A549 (cell line): ENCODE results near the gene ZFAND6. TPM values are rescaled to one million over a fixed set of nuclear protein-coding genes. Genes with fewer than 3 reads are reported as not detected.
"Not testable (repeated sequence)": the region's sequence is repeated elsewhere in the genome, so short reads cannot be mapped to it uniquely, and the experiment has no call there.

Experiments used
- ATAC-seq, 2 experiments: fragments of 200-7000 bp in 1 of 2; fragments of >200 bp in 1 of 2; cut with Nextera tagmentation in 1 of 2; cut with Tn5 transposase in 1 of 2; 3 replicates each; pipeline versions ENCODE4 v1.8.0 to v1.9.1; 2018 to 2020; ENCODE audit warnings: mild to moderate bottlenecking in 1 of 2, moderate library complexity in 1 of 2
- CTCF ChIA-PET: fragments of 300-600 bp; sonication (Branson Sonifier 250); formaldehyde crosslinking; extraction: SDS; loops from one replicate; lab custom pipeline; 2021; ENCODE audit warnings: antibody characterized with exemption, inconsistent platforms; lab: Yijun Ruan, JAX
- POLR2A ChIA-PET: fragments of 350-600 bp; formaldehyde crosslinking; extraction: SDS; loops from one replicate; lab custom pipeline; 2021; ENCODE audit warnings: antibody characterized with exemption, inconsistent platforms; lab: Yijun Ruan, JAX
- DNase-seq, 2 experiments: peaks; one replicate each; pipeline versions ENCODE4 v3.0.0 to v3.0.0-alpha.2; 2011 to 2016; ENCODE audit warnings: low read depth in 1 of 2, low spot score in 1 of 2
- FAIRE-seq: peaks from 2 replicates; lab custom pipeline; 2011; peaks lifted over from hg19 to GRCh38; lab: Jason Lieb, UNC
- H3K27ac ChIP-seq, 2 experiments: fragments of >200 bp; sonication (Bioruptor Twin); formaldehyde crosslinking; 3 replicates each; pipeline ENCODE4 v1.5.1; 2016 to 2017
- H3K4me1 ChIP-seq: fragments of >200 bp; sonication (Bioruptor Twin); formaldehyde crosslinking; 3 replicates; pipeline ENCODE4 v1.6.1; 2016
- H3K4me2 ChIP-seq: fragments of >200 bp; sonication (Bioruptor Twin); formaldehyde crosslinking; 3 replicates; pipeline ENCODE4 v1.6.1; 2016
- H3K4me3 ChIP-seq: fragments of >200 bp; sonication (Bioruptor Twin); formaldehyde crosslinking; 3 replicates; pipeline ENCODE4 v1.5.1; 2016
- H3K9me3 ChIP-seq: fragments of >200 bp; sonication (Bioruptor Twin); formaldehyde crosslinking; 3 replicates; pipeline ENCODE4 v1.6.1; 2016
- BHLHE40 ChIP-seq: IDR thresholded peaks from 2 replicates; pipeline ENCODE4 v1.6.1; 2012; ENCODE audit warnings: low read depth, low read length, inconsistent platforms
- CBX2 ChIP-seq: fragments of 200-600 bp; sonication (generic); IDR thresholded peaks from 2 replicates; pipeline ENCODE4 v1.6.1; 2016; ENCODE audit warnings: low read depth, mild to moderate bottlenecking, borderline replicate concordance
- CEBPB ChIP-seq, 2 experiments: fragments of >200 bp in 1 of 2; sonication (Bioruptor Twin) in 1 of 2; formaldehyde crosslinking in 1 of 2; IDR thresholded peaks; 2 replicates each; pipeline ENCODE4 v1.6.1; 2012 to 2016
- CHD2 ChIP-seq: fragments of 150-350 bp; IDR thresholded peaks from 2 replicates; pipeline ENCODE4 v1.6.1; 2014; ENCODE audit warnings: low read length; ENCODE audit not compliant: partially characterized antibody
- CHD4 ChIP-seq: fragments of 200-600 bp; sonication (generic); IDR thresholded peaks from 2 replicates; pipeline ENCODE4 v1.6.1; 2016; ENCODE audit warnings: antibody characterized with exemption, mild to moderate bottlenecking, borderline replicate concordance
- EHMT2 ChIP-seq: fragments of 200-600 bp; sonication (generic); IDR thresholded peaks from 2 replicates; pipeline ENCODE4 v1.6.1; 2016; ENCODE audit warnings: antibody characterized with exemption, low read depth, mild to moderate bottlenecking, moderate library complexity
- ESRRA ChIP-seq: fragments of 150-350 bp; IDR thresholded peaks from 2 replicates; pipeline ENCODE4 v1.6.1; 2014; ENCODE audit warnings: mild to moderate bottlenecking, low read length, borderline replicate concordance
- FOSL2 ChIP-seq, 2 experiments: fragments of 450-650 bp in 1 of 2; fragments of >200 bp in 1 of 2; sonication (Bioruptor Twin) in 1 of 2; formaldehyde crosslinking; IDR thresholded peaks; 2 replicates each; pipeline versions ENCODE4 v1.5.0 to v1.6.1; 2016 to 2020; ENCODE audit warnings: mild to moderate bottlenecking in 1 of 2, moderate library complexity in 1 of 2
- JUN ChIP-seq, 2 experiments: fragments of >200 bp; sonication (Bioruptor Twin); formaldehyde crosslinking; IDR thresholded peaks; 2 replicates in 1 of 2; 3 replicates in 1 of 2; pipeline ENCODE4 v1.6.1; 2016 to 2017
- MAX ChIP-seq: IDR thresholded peaks from 2 replicates; pipeline ENCODE4 v1.6.1; 2012
- MYC ChIP-seq: IDR thresholded peaks from 2 replicates; pipeline ENCODE4 v1.6.1; 2012; ENCODE audit warnings: mild to moderate bottlenecking, inconsistent platforms, low read length, improper control_type of control experiment, borderline replicate concordance
- NFE2L2 ChIP-seq: fragments of 150-350 bp; conservative IDR thresholded peaks from 2 replicates; pipeline ENCODE4 v1.6.1; 2014; ENCODE audit warnings: low read length
- NPAS2 ChIP-seq: fragments of 250-450 bp; sonication (Bioruptor Pico); IDR thresholded peaks from 2 replicates; pipeline ENCODE4 v1.8.0; 2022; ENCODE audit warnings: mild to moderate bottlenecking, moderate library complexity, borderline replicate concordance
- NR3C1 ChIP-seq: fragments of >200 bp; sonication (Bioruptor Twin); formaldehyde crosslinking; IDR thresholded peaks from 3 replicates; pipeline ENCODE4 v1.6.1; 2017
- RAD21 ChIP-seq, 2 experiments: fragments of >200 bp in 1 of 2; sonication (Bioruptor Twin) in 1 of 2; formaldehyde crosslinking in 1 of 2; IDR thresholded peaks in 1 of 2; conservative IDR thresholded peaks in 1 of 2; 2 replicates in 1 of 2; 3 replicates in 1 of 2; pipeline ENCODE4 v1.6.1; 2012 to 2018; ENCODE audit warnings: inconsistent platforms in 1 of 2
- RARB ChIP-seq: fragments of 250-450 bp; sonication (Bioruptor Pico); IDR thresholded peaks from 2 replicates; pipeline ENCODE4 v1.8.0; 2021; ENCODE audit warnings: mild to moderate bottlenecking, moderate library complexity
- TFCP2L1 ChIP-seq: fragments of 250-450 bp; sonication (Bioruptor Pico); IDR thresholded peaks from 2 replicates; pipeline ENCODE4 v1.5.0; 2021; ENCODE audit warnings: mild to moderate bottlenecking
- ZC3H11A ChIP-seq: fragments of 450-650 bp; IDR thresholded peaks from 2 replicates; pipeline ENCODE4 v1.6.1; 2014; ENCODE audit warnings: antibody characterized with exemption, mild to moderate bottlenecking
- ZFP36 ChIP-seq: fragments of 450-650 bp; IDR thresholded peaks from 2 replicates; pipeline ENCODE4 v1.6.1; 2014; ENCODE audit warnings: borderline replicate concordance; ENCODE audit not compliant: partially characterized antibody
- ZNF302 ChIP-seq: fragments of 250-450 bp; sonication (Bioruptor Pico); IDR thresholded peaks from 2 replicates; pipeline ENCODE4 v1.9.0; 2021; ENCODE audit warnings: inconsistent platforms, mild to moderate bottlenecking, moderate library complexity
- WGBS: methylation state at CpG from one replicate; pipeline ENCODE4 v1.1.6; 2017; ENCODE audit errors: missing lambda C conversion rate; 5-methylcytosine and 5-hydroxymethylcytosine counted together
- polyA plus RNA-seq, 4 experiments: library from polyadenylated mRNA; depleted of rRNA in 3 of 4; stranded (reverse); fragments of >200 nt; fragmentation: RNase III in 1 of 4; extraction: RNeasy Plus Mini Kit Qiagen cat#74134 plus additional on column Dnase treatment in 1 of 4; gene quantifications; 2 replicates in 3 of 4; 3 replicates in 1 of 4; pipeline ENCODE4 v1.2.3, GENCODE V29; 2011 to 2017
- TF ChIP-seq, protein P1 (sequence below): fragments of 200-600 bp; sonication (generic); IDR thresholded peaks from 2 replicates; pipeline ENCODE4 v1.6.1; 2016; ENCODE audit warnings: antibody characterized with exemption, mild to moderate bottlenecking, moderate library complexity
- TF ChIP-seq, protein P2 (sequence below): fragments of >200 bp; sonication (Bioruptor Twin); formaldehyde crosslinking; IDR thresholded peaks from 2 replicates; pipeline ENCODE4 v1.6.1; 2016
- TF ChIP-seq, protein P3 (sequence below): IDR thresholded peaks from 2 replicates; pipeline ENCODE4 v1.6.1; 2012

The ZFAND6 gene
- polyA plus RNA-seq, 2 of the 4 experiments (the other 2 are of a cell fraction): 152 to 307 TPM

DNA sequence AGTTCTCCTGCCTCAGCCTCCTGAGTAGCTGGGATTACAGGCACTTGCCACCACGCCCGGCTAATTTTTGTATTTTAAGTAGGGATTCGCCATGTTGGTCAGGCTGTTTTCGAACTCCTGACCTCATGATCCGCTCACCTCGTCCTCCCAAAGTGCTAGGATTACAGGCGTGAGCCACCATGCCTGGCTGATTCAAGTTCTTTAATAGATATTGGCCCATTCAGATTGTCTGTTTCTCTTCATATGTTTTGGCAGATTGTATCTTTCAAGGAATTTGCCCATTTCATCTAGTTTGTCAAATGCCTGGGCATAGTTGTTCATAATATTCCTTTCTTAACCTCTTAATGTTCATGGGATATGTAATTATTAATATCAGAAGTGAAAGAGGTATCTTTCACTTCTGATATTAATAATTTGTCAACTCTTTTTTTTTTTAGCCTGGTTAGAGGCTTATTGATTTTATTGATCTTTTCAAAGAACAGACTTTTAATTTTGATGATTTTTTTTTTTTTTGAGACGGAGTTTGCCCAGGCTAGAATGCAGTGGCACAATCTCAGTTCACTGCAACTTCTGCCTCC lies 40.2 kb upstream of the ZFAND6 start:
- Histone ChIP-seq H3K4me3 (no peak overlapping the region), H3K4me1 (no peaks in the 10 kb centered on the region), H3K27ac (no peak overlapping the region), H3K4me2 (no peak overlapping the region), H3K9me3 (no peaks in the 10 kb centered on the region)
- 90% methylated on average over 8 of the region's 8 CpGs for WGBS
- DNase-seq (no peak), ATAC-seq (no peak), FAIRE-seq (no peak)
- CTCF ChIA-PET: interaction anchor here (0.9 to 2.5 kb wide), 2 partner anchors 12 to 166 kb away, joined by 3 to 6 read pairs; no protein-coding TSS in a partner anchor
- POLR2A ChIA-PET: no interaction called here
- TF ChIP-seq CBX2 (no peak), ESRRA (no peak), ZC3H11A (no peak), ZFP36 (no peak), ZNF302 (no peak), MAX (no peak), NR3C1 (no peak), CEBPB (IDR thresholded peaks at IDR 0.05) (no peak), RAD21 (conservative IDR thresholded peaks at IDR 0.05 in 1 of 2, IDR thresholded peaks at IDR 0.05 in 1 of 2) (no peak)
- TF ChIP-seq, protein P1, sequence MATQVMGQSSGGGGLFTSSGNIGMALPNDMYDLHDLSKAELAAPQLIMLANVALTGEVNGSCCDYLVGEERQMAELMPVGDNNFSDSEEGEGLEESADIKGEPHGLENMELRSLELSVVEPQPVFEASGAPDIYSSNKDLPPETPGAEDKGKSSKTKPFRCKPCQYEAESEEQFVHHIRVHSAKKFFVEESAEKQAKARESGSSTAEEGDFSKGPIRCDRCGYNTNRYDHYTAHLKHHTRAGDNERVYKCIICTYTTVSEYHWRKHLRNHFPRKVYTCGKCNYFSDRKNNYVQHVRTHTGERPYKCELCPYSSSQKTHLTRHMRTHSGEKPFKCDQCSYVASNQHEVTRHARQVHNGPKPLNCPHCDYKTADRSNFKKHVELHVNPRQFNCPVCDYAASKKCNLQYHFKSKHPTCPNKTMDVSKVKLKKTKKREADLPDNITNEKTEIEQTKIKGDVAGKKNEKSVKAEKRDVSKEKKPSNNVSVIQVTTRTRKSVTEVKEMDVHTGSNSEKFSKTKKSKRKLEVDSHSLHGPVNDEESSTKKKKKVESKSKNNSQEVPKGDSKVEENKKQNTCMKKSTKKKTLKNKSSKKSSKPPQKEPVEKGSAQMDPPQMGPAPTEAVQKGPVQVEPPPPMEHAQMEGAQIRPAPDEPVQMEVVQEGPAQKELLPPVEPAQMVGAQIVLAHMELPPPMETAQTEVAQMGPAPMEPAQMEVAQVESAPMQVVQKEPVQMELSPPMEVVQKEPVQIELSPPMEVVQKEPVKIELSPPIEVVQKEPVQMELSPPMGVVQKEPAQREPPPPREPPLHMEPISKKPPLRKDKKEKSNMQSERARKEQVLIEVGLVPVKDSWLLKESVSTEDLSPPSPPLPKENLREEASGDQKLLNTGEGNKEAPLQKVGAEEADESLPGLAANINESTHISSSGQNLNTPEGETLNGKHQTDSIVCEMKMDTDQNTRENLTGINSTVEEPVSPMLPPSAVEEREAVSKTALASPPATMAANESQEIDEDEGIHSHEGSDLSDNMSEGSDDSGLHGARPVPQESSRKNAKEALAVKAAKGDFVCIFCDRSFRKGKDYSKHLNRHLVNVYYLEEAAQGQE: no peak
- TF ChIP-seq, protein P2, sequence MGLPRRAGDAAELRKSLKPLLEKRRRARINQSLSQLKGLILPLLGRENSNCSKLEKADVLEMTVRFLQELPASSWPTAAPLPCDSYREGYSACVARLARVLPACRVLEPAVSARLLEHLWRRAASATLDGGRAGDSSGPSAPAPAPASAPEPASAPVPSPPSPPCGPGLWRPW: no peak
- TF ChIP-seq, protein P3, sequence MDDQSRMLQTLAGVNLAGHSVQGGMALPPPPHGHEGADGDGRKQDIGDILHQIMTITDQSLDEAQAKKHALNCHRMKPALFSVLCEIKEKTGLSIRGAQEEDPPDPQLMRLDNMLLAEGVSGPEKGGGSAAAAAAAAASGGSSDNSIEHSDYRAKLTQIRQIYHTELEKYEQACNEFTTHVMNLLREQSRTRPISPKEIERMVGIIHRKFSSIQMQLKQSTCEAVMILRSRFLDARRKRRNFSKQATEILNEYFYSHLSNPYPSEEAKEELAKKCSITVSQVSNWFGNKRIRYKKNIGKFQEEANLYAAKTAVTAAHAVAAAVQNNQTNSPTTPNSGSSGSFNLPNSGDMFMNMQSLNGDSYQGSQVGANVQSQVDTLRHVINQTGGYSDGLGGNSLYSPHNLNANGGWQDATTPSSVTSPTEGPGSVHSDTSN: no peak

DNA sequence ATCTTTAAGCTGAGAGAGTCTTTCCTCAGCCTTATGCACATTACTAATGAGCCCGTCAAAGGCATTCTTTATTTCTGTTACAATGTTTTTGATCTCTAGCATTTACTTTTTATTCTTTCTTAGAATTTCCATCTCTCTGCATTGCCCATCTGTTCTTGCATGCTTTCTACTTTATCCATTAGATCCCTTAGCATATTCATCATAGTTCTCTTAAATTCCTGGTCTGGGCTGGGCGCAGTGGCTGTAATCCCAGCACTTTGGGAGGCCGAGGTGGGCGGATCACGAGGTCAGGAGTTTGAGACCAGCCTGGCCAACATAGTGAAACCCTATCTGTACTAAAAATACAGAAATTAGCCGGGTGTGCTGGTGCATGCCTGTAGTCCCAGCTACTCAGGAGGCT lies 39.3 kb upstream of the ZFAND6 start:
- POLR2A ChIA-PET, FAIRE-seq, H3K9me3 ChIP-seq, H3K4me2 ChIP-seq, H3K4me1 ChIP-seq, H3K4me3 ChIP-seq, H3K27ac ChIP-seq, DNase-seq, ATAC-seq: not testable (repeated sequence)
- WGBS: 79% methylated on average over 6 of the region's 6 CpGs
- CTCF ChIA-PET: interaction anchor here (2.5 kb wide), 1 partner anchor 13 kb away, joined by 6 read pairs; no protein-coding TSS in a partner anchor

GRCh38 chr15:80020731-80021130 lies 38.7 kb upstream of the ZFAND6 start:
- no peak for ATAC-seq

More at GRCh38 chr15:80020731-80021130, 38.7 kb upstream of the ZFAND6 start:
- Histone ChIP-seq H3K4me3 (no peak overlapping the region), H3K4me1 (no peaks in the 10 kb centered on the region), H3K9me3 (no peaks in the 10 kb centered on the region), H3K27ac (no peak overlapping the region), H3K4me2 (no peak overlapping the region)
- ChIA-PET POLR2A (no interaction called here), CTCF (no interaction called here)
- WGBS: 56% methylated on average over 3 of the region's 3 CpGs
- no peak for TF ChIP-seq RARB
- no peak for TF ChIP-seq CHD2
- TF ChIP-seq NPAS2 (CRISPR knock-in tag): no peak
- TF ChIP-seq NFE2L2: no peak
- TF ChIP-seq FOSL2 (IDR thresholded peaks at IDR 0.05): no peak
- no peak for TF ChIP-seq FOSL2 (CRISPR knock-in tag; IDR thresholded peaks at IDR 0.05)
- TF ChIP-seq JUN (IDR thresholded peaks at IDR 0.05): no peak
- TF ChIP-seq CHD4: no peak
- no peak for TF ChIP-seq MYC
- no peak for TF ChIP-seq BHLHE40
- no peak for TF ChIP-seq TFCP2L1 (CRISPR knock-in tag)
- TF ChIP-seq EHMT2: no peak
- FAIRE-seq: no peak
- DNase-seq: no peak
